Breast epithelium (tissue), 3 donors: ENCODE data around the gene SAMD11.

Experiments
- CTCF ChIP-seq, 3 donors: fragments of 450-650 bp; IDR thresholded peaks; one replicate each; pipeline ENCODE4 v1.5.1; 2016 to 2017; ENCODE audit warnings: antibody characterized with exemption in 3 of 3, mild to moderate bottlenecking in 3 of 3, moderate library complexity in 3 of 3
- POLR2AphosphoS5 ChIP-seq, 3 donors: sonication (generic); formaldehyde crosslinking; IDR thresholded peaks; one replicate each; pipeline ENCODE4 v1.6.1; 2017; ENCODE audit warnings: antibody characterized with exemption in 3 of 3

- TF ChIP-seq CTCF (IDR thresholded peaks at IDR 0.05) (no peak), POLR2AphosphoS5 (IDR thresholded peaks at IDR 0.05) (no peak)
These were observed 3.7 kb upstream of the SAMD11 start for GRCh38 chr1:920010-920409.
